Measurements from ENCODE around the gene GP1BB.

Gene GP1BB

DNA sequence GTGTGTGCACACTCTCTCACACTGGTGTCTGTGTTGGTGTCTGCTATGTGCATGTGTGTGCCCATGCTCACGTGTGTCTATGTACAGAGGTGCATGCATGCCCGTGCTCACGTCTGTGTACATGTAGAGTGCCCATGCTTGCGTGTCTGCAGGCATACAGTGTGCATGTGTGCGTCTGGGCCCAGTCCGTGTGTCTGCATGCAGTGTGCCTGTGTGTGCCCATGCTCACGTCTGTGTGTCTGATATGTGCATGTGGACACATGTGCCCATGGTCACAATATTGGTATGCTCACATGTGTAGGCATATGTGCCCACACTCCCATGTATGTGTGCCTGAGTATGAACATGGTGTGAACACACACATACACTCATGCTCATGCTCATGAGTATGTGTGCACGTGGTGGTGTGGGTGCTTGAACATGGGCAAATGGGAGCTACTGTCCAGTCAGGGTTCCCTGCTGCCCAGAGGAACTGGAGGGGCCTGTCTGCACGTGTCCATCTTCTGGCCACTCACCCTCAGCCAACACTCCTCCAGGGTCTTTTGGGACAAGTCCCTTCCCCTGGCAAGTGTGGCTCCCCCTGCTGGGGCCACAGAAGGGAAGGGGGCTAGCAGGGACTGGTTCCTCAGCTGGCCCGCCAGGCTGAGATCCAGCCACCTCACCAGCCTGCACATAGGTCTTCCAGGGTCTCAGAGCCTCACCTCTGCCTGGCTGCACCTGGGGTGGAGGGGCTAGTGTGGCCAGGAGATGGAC, 29.9 kb downstream of the GP1BB start:
- no peaks in the 10 kb centered on the region for H3K36me3 ChIP-seq (ENCODE audit: insufficient read depth, low read length)
- H3K9me2 ChIP-seq (replicated peaks; ENCODE audit: low read depth, low read length): no peaks in the 10 kb centered on the region
- H3F3A ChIP-seq (ENCODE audit: low read depth): no peaks in the 10 kb centered on the region
- no peak overlapping the region for H2AFZ ChIP-seq (ENCODE audit: low read length)
- TF ChIP-seq EZH2phosphoT487 (IDR thresholded peaks at IDR 0.05; ENCODE audit: borderline replicate concordance): no peak
- TF ChIP-seq, protein P1, sequence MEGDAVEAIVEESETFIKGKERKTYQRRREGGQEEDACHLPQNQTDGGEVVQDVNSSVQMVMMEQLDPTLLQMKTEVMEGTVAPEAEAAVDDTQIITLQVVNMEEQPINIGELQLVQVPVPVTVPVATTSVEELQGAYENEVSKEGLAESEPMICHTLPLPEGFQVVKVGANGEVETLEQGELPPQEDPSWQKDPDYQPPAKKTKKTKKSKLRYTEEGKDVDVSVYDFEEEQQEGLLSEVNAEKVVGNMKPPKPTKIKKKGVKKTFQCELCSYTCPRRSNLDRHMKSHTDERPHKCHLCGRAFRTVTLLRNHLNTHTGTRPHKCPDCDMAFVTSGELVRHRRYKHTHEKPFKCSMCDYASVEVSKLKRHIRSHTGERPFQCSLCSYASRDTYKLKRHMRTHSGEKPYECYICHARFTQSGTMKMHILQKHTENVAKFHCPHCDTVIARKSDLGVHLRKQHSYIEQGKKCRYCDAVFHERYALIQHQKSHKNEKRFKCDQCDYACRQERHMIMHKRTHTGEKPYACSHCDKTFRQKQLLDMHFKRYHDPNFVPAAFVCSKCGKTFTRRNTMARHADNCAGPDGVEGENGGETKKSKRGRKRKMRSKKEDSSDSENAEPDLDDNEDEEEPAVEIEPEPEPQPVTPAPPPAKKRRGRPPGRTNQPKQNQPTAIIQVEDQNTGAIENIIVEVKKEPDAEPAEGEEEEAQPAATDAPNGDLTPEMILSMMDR (conservative IDR thresholded peaks at IDR 0.05; ENCODE audit: low read length): peak; percentile 47
- no peak overlapping the region for H3K9ac ChIP-seq (ENCODE audit: low read depth, low read length, poor library complexity, severe bottlenecking)
- H3K4me1 ChIP-seq (ENCODE audit: insufficient read depth, low read length, poor library complexity, severe bottlenecking): no peaks in the 10 kb centered on the region
- no peaks in the 10 kb centered on the region for H3K79me2 ChIP-seq (ENCODE audit: insufficient read depth, low read length)
- no peak overlapping the region for H3K4me3 ChIP-seq (ENCODE audit: low read length, poor library complexity, severe bottlenecking)
- H3K4me2 ChIP-seq (ENCODE audit: low read depth, low read length, poor library complexity, severe bottlenecking): no peak overlapping the region
- H3K9me3 ChIP-seq (ENCODE audit: insufficient read depth, low read depth, low read length): no peaks in the 10 kb centered on the region
- H3K27me3 ChIP-seq (ENCODE audit: insufficient read depth, low read length, poor library complexity, severe bottlenecking): no peaks in the 10 kb centered on the region
- H4K20me1 ChIP-seq (ENCODE audit: insufficient read depth, low read length, poor library complexity, severe bottlenecking): no peaks in the 10 kb centered on the region

DNA sequence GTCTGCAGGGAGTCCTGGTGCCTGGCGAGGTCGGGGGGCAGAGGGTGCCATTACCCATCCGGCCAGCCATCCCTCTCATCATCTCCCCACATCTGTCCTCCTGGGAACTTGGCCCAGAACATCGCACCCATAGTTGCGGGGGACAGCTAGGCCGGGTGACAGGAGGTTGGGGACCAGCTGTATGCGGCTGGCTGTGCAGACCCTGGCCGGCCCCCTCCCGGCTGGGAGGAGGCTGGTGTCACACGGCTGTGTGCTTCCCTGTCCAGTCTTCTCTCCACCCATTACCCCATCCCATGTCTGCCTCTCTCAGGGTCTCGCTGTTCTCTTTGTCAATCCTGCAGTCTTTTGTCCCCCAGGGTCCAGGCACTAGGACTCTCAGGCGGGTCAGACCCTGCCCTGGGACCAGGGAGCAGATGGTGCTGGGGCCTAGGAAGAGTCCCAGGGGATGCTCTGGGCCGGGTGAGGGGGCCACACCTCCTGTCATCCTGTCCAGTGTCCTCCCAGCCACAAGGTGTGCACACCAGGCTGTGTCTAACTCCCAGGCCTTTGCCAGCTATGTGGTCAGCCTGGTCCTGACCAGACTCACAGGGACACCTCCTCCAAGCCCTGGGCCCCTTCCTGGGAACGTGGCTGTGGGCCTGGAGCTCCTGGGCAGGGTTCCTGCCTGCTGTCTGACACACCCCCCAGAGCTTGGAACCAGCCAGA, 30.8 kb downstream of the GP1BB start:
- no peak overlapping the region for H3K9ac ChIP-seq (ENCODE audit: low read depth, low read length, poor library complexity, severe bottlenecking)
- no peak overlapping the region for H3K4me3 ChIP-seq (ENCODE audit: low read length, poor library complexity, severe bottlenecking)
- H3K9me2 ChIP-seq (replicated peaks; ENCODE audit: low read depth, low read length): no peaks in the 10 kb centered on the region
- H3F3A ChIP-seq (ENCODE audit: low read depth): no peaks in the 10 kb centered on the region
- no peaks in the 10 kb centered on the region for H3K4me1 ChIP-seq (ENCODE audit: insufficient read depth, low read length, poor library complexity, severe bottlenecking)
- H3K27me3 ChIP-seq (ENCODE audit: insufficient read depth, low read length, poor library complexity, severe bottlenecking): no peaks in the 10 kb centered on the region
- TF ChIP-seq EZH2phosphoT487 (IDR thresholded peaks at IDR 0.05; ENCODE audit: borderline replicate concordance): no peak
- TF ChIP-seq, protein P1 (conservative IDR thresholded peaks at IDR 0.05; ENCODE audit: low read length): no peak
- H2AFZ ChIP-seq (ENCODE audit: low read length): no peak overlapping the region
- H3K4me2 ChIP-seq (ENCODE audit: low read depth, low read length, poor library complexity, severe bottlenecking): no peak overlapping the region
- no peaks in the 10 kb centered on the region for H3K36me3 ChIP-seq (ENCODE audit: insufficient read depth, low read length)
- no peaks in the 10 kb centered on the region for H3K79me2 ChIP-seq (ENCODE audit: insufficient read depth, low read length)
- H3K9me3 ChIP-seq (ENCODE audit: insufficient read depth, low read depth, low read length): no peaks in the 10 kb centered on the region
- H4K20me1 ChIP-seq (ENCODE audit: insufficient read depth, low read length, poor library complexity, severe bottlenecking): no peaks in the 10 kb centered on the region

DNA sequence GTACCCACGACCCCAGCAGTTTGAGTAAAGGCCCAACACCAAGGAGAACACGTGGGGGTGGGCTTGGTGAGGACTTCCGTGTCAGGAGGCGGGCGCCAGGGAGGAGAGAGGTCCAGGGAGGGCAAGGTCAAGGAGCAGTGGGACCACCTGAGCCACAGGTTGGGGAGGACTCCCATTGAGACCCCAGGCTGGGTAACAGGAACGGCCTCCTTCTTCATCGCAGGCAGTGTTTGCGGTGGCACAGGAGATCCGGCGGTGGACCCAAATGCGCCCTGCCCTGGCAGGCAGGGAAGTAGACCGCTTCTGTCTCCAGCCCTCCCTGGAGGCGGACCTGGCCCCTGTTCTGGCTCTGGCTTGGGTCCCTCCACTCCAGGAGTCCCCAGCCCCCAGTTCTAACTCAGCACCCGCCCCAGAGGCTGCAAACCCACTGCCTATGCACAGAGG, 31.4 kb downstream of the GP1BB start:
- TF ChIP-seq, protein P1 (conservative IDR thresholded peaks at IDR 0.05; ENCODE audit: low read length): no peak
- TF ChIP-seq EZH2phosphoT487 (IDR thresholded peaks at IDR 0.05; ENCODE audit: borderline replicate concordance): no peak
- Histone ChIP-seq H3K4me1 (ENCODE audit: insufficient read depth, low read length, poor library complexity, severe bottlenecking) (no peaks in the 10 kb centered on the region), H2AFZ (ENCODE audit: low read length) (no peak overlapping the region), H3K4me2 (ENCODE audit: low read depth, low read length, poor library complexity, severe bottlenecking) (no peak overlapping the region), H4K20me1 (ENCODE audit: insufficient read depth, low read length, poor library complexity, severe bottlenecking) (no peaks in the 10 kb centered on the region), H3K79me2 (ENCODE audit: insufficient read depth, low read length) (no peaks in the 10 kb centered on the region), H3K9ac (ENCODE audit: low read depth, low read length, poor library complexity, severe bottlenecking) (no peak overlapping the region), H3K9me3 (ENCODE audit: insufficient read depth, low read depth, low read length) (no peaks in the 10 kb centered on the region), H3K9me2 (replicated peaks; ENCODE audit: low read depth, low read length) (no peaks in the 10 kb centered on the region), H3K4me3 (ENCODE audit: low read length, poor library complexity, severe bottlenecking) (no peak overlapping the region), H3K36me3 (ENCODE audit: insufficient read depth, low read length) (no peaks in the 10 kb centered on the region), H3F3A (ENCODE audit: low read depth) (no peaks in the 10 kb centered on the region), H3K27me3 (ENCODE audit: insufficient read depth, low read length, poor library complexity, severe bottlenecking) (no peaks in the 10 kb centered on the region)
